B cell (primary cell): ENCODE data around the gene TBCD. TPM values are rescaled to one million over a fixed set of nuclear protein-coding genes. Genes with fewer than 3 reads are reported as not detected.

Experiments
- ATAC-seq: fragments of 200-7000 bp; cut with Tn5 transposase; one replicate; pipeline ENCODE4 v1.10.0; 2021; ENCODE audit warnings: low read depth, mild to moderate bottlenecking, moderate number of reproducible peaks, moderate library complexity
- CTCF ChIA-PET: fragments of 350-600 bp; sonication (Branson Sonifier 250); formaldehyde crosslinking; loops from one replicate; lab custom pipeline; 2021; ENCODE audit warnings: antibody characterized with exemption, inconsistent platforms; lab: Charles Lee
- POLR2A ChIA-PET: fragments of 350-600 bp; sonication (Branson Sonifier 250); formaldehyde crosslinking; loops from one replicate; lab custom pipeline; 2021; ENCODE audit warnings: antibody characterized with exemption; lab: Charles Lee
- DNase-seq: peaks from one replicate; pipeline ENCODE4 v3.0.0; 2013
- H2AFZ ChIP-seq: 2 replicates; pipeline ENCODE4 v1.6.1; 2012; ENCODE audit warnings: mild to moderate bottlenecking, low read depth, low read length; ENCODE audit not compliant: insufficient read depth, poor library complexity, severe bottlenecking
- H3K27ac ChIP-seq, 2 donors: 1 replicate in 1 of 2; 2 replicates in 1 of 2; pipeline ENCODE4 v1.5.1; 2012 to 2013; ENCODE audit warnings: low read length in 2 of 2, mild to moderate bottlenecking in 2 of 2, moderate library complexity in 1 of 2
- H3K27me3 ChIP-seq, 4 experiments: fragments of 200-600 bp in 1 of 4; sonication (generic) in 1 of 4; replicated peaks in 1 of 4; 1 replicate in 2 of 4; 2 replicates in 2 of 4; pipeline versions ENCODE4 v1.6.1 to v1.7.0; 2013 to 2016; ENCODE audit warnings: low read length in 3 of 4, mild to moderate bottlenecking in 2 of 4, mixed read lengths in 1 of 4, moderate library complexity in 1 of 4; ENCODE audit not compliant: insufficient read depth in 4 of 4, control insufficient read depth in 3 of 4; ENCODE audit errors: control extremely low read depth in 1 of 4
- H3K36me3 ChIP-seq, 2 experiments: replicated peaks in 1 of 2; 1 replicate in 1 of 2; 2 replicates in 1 of 2; pipeline versions ENCODE4 v1.6.1 to v1.7.1; 2013; ENCODE audit warnings: low read length in 1 of 2; ENCODE audit not compliant: insufficient read depth in 2 of 2, control insufficient read depth in 1 of 2; ENCODE audit errors: control extremely low read depth in 1 of 2, extremely low read depth in 1 of 2
- H3K4me1 ChIP-seq, 2 donors: fragments of 200-600 bp in 1 of 2; sonication (generic) in 1 of 2; 1 replicate in 1 of 2; 2 replicates in 1 of 2; pipeline versions ENCODE4 v1.5.1 to v1.6.1; 2013 to 2017; ENCODE audit warnings: low read length in 2 of 2; ENCODE audit not compliant: control insufficient read depth in 2 of 2, insufficient read depth in 2 of 2
- H3K4me2 ChIP-seq: replicated peaks from 2 replicates; pipeline ENCODE3; 2012; ENCODE audit warnings: mild to moderate bottlenecking, low read depth, low read length; ENCODE audit not compliant: poor library complexity, severe bottlenecking
- H3K4me3 ChIP-seq, 5 experiments: fragments of 200-600 bp in 1 of 5; sonication (generic) in 1 of 5; 1 replicate in 3 of 5; 2 replicates in 2 of 5; pipeline versions ENCODE4 v1.5.1 to v1.7.0; 2011 to 2016; ENCODE audit warnings: low read length in 4 of 5, mild to moderate bottlenecking in 4 of 5, low read depth in 2 of 5, control low read depth in 1 of 5, moderate library complexity in 1 of 5; ENCODE audit not compliant: insufficient read depth in 1 of 5; ENCODE audit errors: control extremely low read depth in 1 of 5, extremely low read depth in 1 of 5
- H3K79me2 ChIP-seq: fragments of 200-600 bp; sonication (generic); one replicate; pipeline ENCODE4 v1.6.0; 2016; ENCODE audit warnings: low read length; ENCODE audit not compliant: control insufficient read depth, insufficient read depth
- H3K9ac ChIP-seq: fragments of 200-600 bp; sonication (generic); 2 replicates; pipeline ENCODE4 v1.6.1; 2017; ENCODE audit warnings: mild to moderate bottlenecking, low read length, moderate library complexity
- H3K9me3 ChIP-seq, 3 donors: one replicate each; pipeline versions ENCODE4 v1.6.1 to v1.7.1; 2013; ENCODE audit warnings: low read length in 2 of 3; ENCODE audit not compliant: control insufficient read depth in 2 of 3, insufficient read depth in 1 of 3; ENCODE audit errors: control extremely low read depth in 1 of 3
- H4K20me1 ChIP-seq: 2 replicates; pipeline ENCODE4 v1.6.0; 2012; ENCODE audit warnings: mild to moderate bottlenecking, low read length; ENCODE audit not compliant: insufficient read depth, control insufficient read depth, poor library complexity, severe bottlenecking
- H3K27ac Mint-ChIP-seq: one replicate; pipeline ENCODE4 v1.8.0; 2021; ENCODE audit warnings: mixed read lengths
- H3K27me3 Mint-ChIP-seq: one replicate; pipeline ENCODE4 v1.8.0; 2021; ENCODE audit warnings: mixed read lengths
- H3K4me1 Mint-ChIP-seq: one replicate; pipeline ENCODE4 v1.8.0; 2021; ENCODE audit warnings: mixed read lengths
- H3K4me3 Mint-ChIP-seq: one replicate; pipeline ENCODE4 v1.8.0; 2021; ENCODE audit warnings: mixed read lengths
- H3K9me3 Mint-ChIP-seq: one replicate; pipeline ENCODE4 v1.8.0; 2022; ENCODE audit warnings: mixed read lengths; ENCODE audit not compliant: insufficient read depth
- EZH2 ChIP-seq: IDR thresholded peaks from 2 replicates; pipeline ENCODE4 v1.6.1; 2012; ENCODE audit warnings: borderline replicate concordance, low read depth, mild to moderate bottlenecking, moderate library complexity, low read length; ENCODE audit not compliant: insufficient read depth, poor library complexity, severe bottlenecking
- WGBS: methylation state at CpG from one replicate; pipeline ENCODE4 v1.1.5; 2013; ENCODE audit warnings: missing lambda C conversion rate; ENCODE audit not compliant: insufficient coverage; 5-methylcytosine and 5-hydroxymethylcytosine counted together
- intact Hi-C: fragments of 100-400 bp; cut with micrococcal nuclease; formaldehyde crosslinking; loops from one replicate; pipeline ENCODE4 v1.10.0; 2022
- polyA plus RNA-seq: library from polyadenylated mRNA; depleted of rRNA; stranded (reverse); fragments of >200 nt; gene quantifications from 2 replicates; pipeline ENCODE4 v1.2.3, GENCODE V29; 2012
- total RNA-seq, 2 donors: library from RNA; stranded (reverse); fragments of 120-200 nt in 1 of 2; gene quantifications; 1 replicate in 1 of 2; 2 replicates in 1 of 2; pipeline versions ENCODE4 v1.2.3 to v1.2.4, GENCODE V29; 2013 to 2022
- TF ChIP-seq, protein P1 (sequence below): fragments of 200-600 bp; IDR thresholded peaks from one replicate; pipeline ENCODE4 v1.8.0; 2022; ENCODE audit warnings: antibody characterized with exemption, mild to moderate bottlenecking

TBCD gene
- total and polyA plus RNA-seq, 2 donors (not counting 1 experiment from before 2014, with no cell fraction given), result 60.8 to 101 TPM

DNA sequence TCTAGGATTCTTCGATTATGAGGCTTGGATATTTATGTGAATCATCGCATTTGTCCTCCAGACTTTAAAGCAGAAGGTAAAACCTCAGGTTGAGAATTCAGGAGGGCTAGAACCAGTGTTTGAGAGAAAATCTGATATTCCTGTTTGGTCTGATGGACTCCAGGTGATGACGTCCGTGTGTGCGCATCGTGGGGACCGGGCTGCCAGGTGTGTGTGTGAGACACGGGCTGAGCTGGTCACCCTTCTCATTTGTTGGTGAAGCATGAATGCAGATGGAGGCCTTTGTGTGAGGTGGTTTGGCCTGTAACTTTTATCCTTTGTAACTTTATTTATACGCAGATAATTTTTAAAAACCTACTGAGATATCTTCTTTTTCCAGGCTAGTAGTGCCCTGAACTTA is 45.2 kb downstream of the TBCD start:
- Histone ChIP-seq H3K4me1 (no peaks in the 10 kb centered on the region), H3K79me2 (peaks cover 7% of the 10 kb centered on the region), H4K20me1 (peaks cover 4% of the 10 kb centered on the region), H3K4me2 (no peak overlapping the region), H3K4me3 (no peak overlapping the region), H3K27ac (no peak overlapping the region), H3K36me3 (peaks cover 0 to 10% of the 10 kb centered on the region in 2 experiments), H3K9me3 (no peaks in the 10 kb centered on the region), H2AFZ (no peak overlapping the region), H3K9ac (no peak overlapping the region), H3K27me3 (no peaks in the 10 kb centered on the region)
- Mint-ChIP-seq H3K27ac (no peak overlapping the region), H3K27me3 (no peaks in the 10 kb centered on the region), H3K9me3 (no peaks in the 10 kb centered on the region), H3K4me1 (no peaks in the 10 kb centered on the region), H3K4me3 (no peak overlapping the region)
- no peak for DNase-seq
- no peak for TF ChIP-seq EZH2
- TF ChIP-seq, protein P1, sequence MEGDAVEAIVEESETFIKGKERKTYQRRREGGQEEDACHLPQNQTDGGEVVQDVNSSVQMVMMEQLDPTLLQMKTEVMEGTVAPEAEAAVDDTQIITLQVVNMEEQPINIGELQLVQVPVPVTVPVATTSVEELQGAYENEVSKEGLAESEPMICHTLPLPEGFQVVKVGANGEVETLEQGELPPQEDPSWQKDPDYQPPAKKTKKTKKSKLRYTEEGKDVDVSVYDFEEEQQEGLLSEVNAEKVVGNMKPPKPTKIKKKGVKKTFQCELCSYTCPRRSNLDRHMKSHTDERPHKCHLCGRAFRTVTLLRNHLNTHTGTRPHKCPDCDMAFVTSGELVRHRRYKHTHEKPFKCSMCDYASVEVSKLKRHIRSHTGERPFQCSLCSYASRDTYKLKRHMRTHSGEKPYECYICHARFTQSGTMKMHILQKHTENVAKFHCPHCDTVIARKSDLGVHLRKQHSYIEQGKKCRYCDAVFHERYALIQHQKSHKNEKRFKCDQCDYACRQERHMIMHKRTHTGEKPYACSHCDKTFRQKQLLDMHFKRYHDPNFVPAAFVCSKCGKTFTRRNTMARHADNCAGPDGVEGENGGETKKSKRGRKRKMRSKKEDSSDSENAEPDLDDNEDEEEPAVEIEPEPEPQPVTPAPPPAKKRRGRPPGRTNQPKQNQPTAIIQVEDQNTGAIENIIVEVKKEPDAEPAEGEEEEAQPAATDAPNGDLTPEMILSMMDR, result no peak
- intact Hi-C loops, result no loop called here
- ChIA-PET POLR2A (no interaction called here), CTCF (no interaction called here)
- no peak for ATAC-seq
- 97% methylated on average over 7 of the region's 9 CpGs for WGBS

DNA sequence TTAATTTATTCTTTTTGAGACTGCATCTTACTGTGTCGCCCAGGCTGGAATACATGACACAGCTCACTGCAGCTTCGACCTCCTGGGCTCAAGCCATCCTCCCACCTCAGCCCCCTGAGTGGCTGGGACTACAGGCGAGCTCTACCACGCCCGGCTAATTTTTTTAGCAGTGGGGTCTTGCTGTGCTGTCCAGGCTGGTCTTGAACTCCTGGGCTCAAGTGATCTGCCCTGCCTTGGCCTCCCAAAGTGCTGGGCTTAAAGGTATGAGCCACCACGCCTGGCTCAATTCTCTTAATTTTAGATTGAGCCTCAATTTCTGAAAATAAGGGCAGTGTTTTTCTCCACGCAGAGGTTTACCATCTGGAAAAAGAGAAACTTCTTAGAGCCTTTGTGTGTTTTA is 46.9 kb downstream of the TBCD start:
- intact Hi-C loops, result no loop called here
- Mint-ChIP-seq H3K4me1 (no peaks in the 10 kb centered on the region), H3K27ac (no peak overlapping the region), H3K4me3 (no peak overlapping the region), H3K9me3 (no peaks in the 10 kb centered on the region), H3K27me3 (no peaks in the 10 kb centered on the region)
- Histone ChIP-seq H3K9me3 (no peaks in the 10 kb centered on the region), H3K36me3 (peaks cover 0 to 12% of the 10 kb centered on the region in 2 experiments), H3K27me3 (no peaks in the 10 kb centered on the region), H3K4me1 (no peaks in the 10 kb centered on the region), H4K20me1 (peaks cover 12% of the 10 kb centered on the region), H2AFZ (no peak overlapping the region), H3K4me2 (no peak overlapping the region), H3K27ac (no peak overlapping the region), H3K4me3 (no peak overlapping the region), H3K79me2 (peaks cover 18% of the 10 kb centered on the region), H3K9ac (no peak overlapping the region)
- ChIA-PET POLR2A (no interaction called here), CTCF (interaction anchor here (1.5 kb wide), 1 partner anchor 17 kb away, joined by 3 read pairs; no protein-coding TSS in a partner anchor)
- TF ChIP-seq, protein P1, result no peak
- TF ChIP-seq EZH2, result no peak
- ATAC-seq, result no peak
- DNase-seq, result no peak
- WGBS, result 99% methylated on average over 7 of the region's 7 CpGs
